Neural cell (in vitro differentiated cells): ENCODE results near the gene RPS23. TPM values are rescaled to one million over a fixed set of nuclear protein-coding genes. Genes with fewer than 3 reads are reported as not detected.
A peak's percentile ranks its signal among the peaks of the same experiment; 100 is the strongest.

Experiments
- H2AFZ ChIP-seq: fragments of 200-600, 300-800 bp; sonication (generic), shearing (Covaris generic); 2 replicates; pipeline ENCODE4 v1.6.0; 2014; ENCODE audit warnings: low read depth, mild to moderate bottlenecking, antibody characterized with exemption, low read length, moderate library complexity
- H3F3A ChIP-seq: fragments of 200-600 bp; shearing (Covaris generic); 2 replicates; pipeline ENCODE4 v1.6.1; 2016; ENCODE audit warnings: mild to moderate bottlenecking, moderate library complexity, mixed read lengths, antibody characterized with exemption, low read length; ENCODE audit not compliant: insufficient read depth, poor library complexity, severe bottlenecking
- H3K27ac ChIP-seq: fragments of 200-600, 300-800 bp; sonication (generic), shearing (Covaris generic); 2 replicates; pipeline ENCODE4 v1.5.1; 2014; ENCODE audit warnings: mild to moderate bottlenecking, low read length, moderate library complexity
- H3K27me3 ChIP-seq: fragments of 300-800, 200-600 bp; sonication (generic), shearing (Covaris generic); 2 replicates; pipeline ENCODE4 v1.6.0; 2014; ENCODE audit warnings: mild to moderate bottlenecking, low read depth, low read length, moderate library complexity; ENCODE audit not compliant: insufficient read depth
- H3K36me3 ChIP-seq: fragments of 300-800, 200-600 bp; sonication (generic), shearing (Covaris generic); 2 replicates; pipeline ENCODE4 v1.5.1; 2014; ENCODE audit warnings: mild to moderate bottlenecking, antibody characterized with exemption, low read length, moderate library complexity; ENCODE audit not compliant: insufficient read depth
- H3K4me2 ChIP-seq: fragments of 300-800, 200-600 bp; sonication (generic), shearing (Covaris generic); 2 replicates; pipeline ENCODE4 v1.6.0; 2014; ENCODE audit warnings: mild to moderate bottlenecking, low read length
- H3K4me3 ChIP-seq: fragments of 300-800, 200-600 bp; sonication (generic), shearing (Covaris generic); 2 replicates; pipeline ENCODE4 v1.5.1; 2014; ENCODE audit warnings: mild to moderate bottlenecking, low read length, moderate library complexity
- H3K79me2 ChIP-seq: fragments of 200-600 bp; shearing (Covaris generic); replicated peaks from 2 replicates; pipeline ENCODE4 v1.6.0; 2014; ENCODE audit warnings: mild to moderate bottlenecking, low read length, moderate library complexity; ENCODE audit not compliant: insufficient read depth
- H3K9ac ChIP-seq: fragments of 300-800, 200-600 bp; sonication (generic), shearing (Covaris generic); 2 replicates; pipeline ENCODE4 v1.6.1; 2016; ENCODE audit warnings: mild to moderate bottlenecking, low read length, mixed read lengths
- H3K9me2 ChIP-seq: fragments of 200-600 bp; shearing (Covaris generic); 2 replicates; pipeline ENCODE4 v1.6.1; 2016; ENCODE audit warnings: mild to moderate bottlenecking, low read length, mixed read lengths; ENCODE audit not compliant: insufficient read depth
- H3K9me3 ChIP-seq: fragments of 200-600, 300-800 bp; sonication (generic), shearing (Covaris generic); 2 replicates; pipeline ENCODE4 v1.6.1; 2016; ENCODE audit warnings: mild to moderate bottlenecking, mixed run types, low read length, moderate library complexity, mixed read lengths
- H4K20me1 ChIP-seq: fragments of 200-600 bp; shearing (Covaris generic); 2 replicates; pipeline ENCODE4 v1.6.1; 2016; ENCODE audit warnings: mild to moderate bottlenecking, mixed run types; ENCODE audit not compliant: insufficient read depth
- CTCF ChIP-seq: fragments of 450-650 bp; IDR thresholded peaks from 2 replicates; pipeline ENCODE4 v1.5.1; 2014; ENCODE audit warnings: antibody characterized with exemption, mild to moderate bottlenecking, moderate library complexity; ENCODE audit not compliant: poor library complexity, severe bottlenecking
- EZH2 ChIP-seq: fragments of 200-600, 300-800 bp; shearing (Covaris generic), sonication (generic); IDR thresholded peaks from 2 replicates; pipeline ENCODE4 v1.6.1; 2014; ENCODE audit warnings: antibody characterized with exemption, low read length, borderline replicate concordance, mild to moderate bottlenecking; ENCODE audit not compliant: insufficient read depth, poor library complexity, severe bottlenecking
- MXI1 ChIP-seq: fragments of 450-650 bp; conservative IDR thresholded peaks from 2 replicates; pipeline ENCODE4 v1.6.1; 2014; ENCODE audit warnings: antibody characterized with exemption, mild to moderate bottlenecking; ENCODE audit not compliant: poor library complexity, severe bottlenecking
- POLR2AphosphoS5 ChIP-seq: IDR thresholded peaks from 2 replicates; pipeline ENCODE4 v1.6.1; 2012
- RAD21 ChIP-seq: fragments of 450-650 bp; conservative IDR thresholded peaks from 2 replicates; pipeline ENCODE4 v1.6.1; 2014; ENCODE audit warnings: antibody characterized with exemption, mild to moderate bottlenecking, moderate library complexity
- REST ChIP-seq: IDR thresholded peaks from 2 replicates; pipeline ENCODE4 v1.6.1; 2012; ENCODE audit warnings: borderline replicate concordance
- SMC3 ChIP-seq: fragments of 450-650 bp; conservative IDR thresholded peaks from 2 replicates; pipeline ENCODE4 v1.6.1; 2014; ENCODE audit warnings: antibody characterized with exemption, mild to moderate bottlenecking, moderate library complexity; ENCODE audit not compliant: poor library complexity
- TAF1 ChIP-seq: IDR thresholded peaks from 2 replicates; pipeline ENCODE4 v1.6.1; 2012; ENCODE audit warnings: low read depth
- polyA plus RNA-seq: library from polyadenylated mRNA; depleted of rRNA; stranded (reverse); fragments of >200 nt; gene quantifications from 2 replicates; pipeline ENCODE4 v1.2.3, GENCODE V29; 2014

Gene RPS23
- polyA plus RNA-seq, 1 donor from 2014 or later: 2,396 TPM

GRCh38 chr5:82244854-82245635 lies 33.1 kb downstream of the RPS23 start:
- Histone ChIP-seq H3K4me3 (no peak overlapping the region), H3K79me2 (no peaks in the 10 kb centered on the region), H3K27me3 (no peaks in the 10 kb centered on the region), H3K9ac (no peak overlapping the region), H3K9me3 (no peaks in the 10 kb centered on the region), H3F3A (no peaks in the 10 kb centered on the region), H3K36me3 (no peaks in the 10 kb centered on the region), H2AFZ (no peak overlapping the region), H4K20me1 (no peaks in the 10 kb centered on the region), H3K27ac (no peak overlapping the region), H3K4me2 (no peak overlapping the region), H3K9me2 (no peaks in the 10 kb centered on the region)
- no peak for TF ChIP-seq POLR2AphosphoS5
- TF ChIP-seq RAD21: peak; percentile 43
- TF ChIP-seq CTCF: peak; percentile 31

DNA sequence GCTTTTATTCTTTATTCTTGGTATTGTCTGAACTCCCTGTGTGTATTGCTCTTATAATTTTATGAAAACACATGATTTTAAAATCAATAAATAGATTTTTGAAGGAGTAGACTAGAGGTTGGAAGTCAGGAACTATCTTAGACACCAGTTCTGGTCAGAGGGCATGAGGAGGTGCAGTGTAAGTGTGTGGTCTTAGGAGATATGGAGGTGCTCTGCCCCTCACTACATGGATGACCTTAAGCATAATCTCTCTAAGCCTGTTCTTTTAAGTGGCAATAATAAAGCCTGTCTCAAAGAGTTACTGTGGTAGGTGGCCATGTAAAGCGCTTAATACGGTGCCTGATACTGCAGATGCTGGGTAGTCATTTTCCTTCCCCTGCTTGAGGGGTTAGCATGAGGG lies 34.0 kb downstream of the RPS23 start:
- no peaks in the 10 kb centered on the region for H4K20me1 ChIP-seq
- H3K4me3 ChIP-seq: no peak overlapping the region
- H3K9ac ChIP-seq: no peak overlapping the region
- no peaks in the 10 kb centered on the region for H3K36me3 ChIP-seq
- no peaks in the 10 kb centered on the region for H3K9me3 ChIP-seq
- no peaks in the 10 kb centered on the region for H3K9me2 ChIP-seq
- H3F3A ChIP-seq: no peaks in the 10 kb centered on the region
- no peaks in the 10 kb centered on the region for H3K27me3 ChIP-seq
- H3K27ac ChIP-seq: no peak overlapping the region
- no peak overlapping the region for H3K4me2 ChIP-seq
- TF ChIP-seq MXI1: no peak
- no peak for TF ChIP-seq TAF1
- H2AFZ ChIP-seq: no peak overlapping the region
- H3K79me2 ChIP-seq: no peaks in the 10 kb centered on the region

GRCh38 chr5:82234885-82235284 lies 43.3 kb downstream of the RPS23 start:
- H3K27ac ChIP-seq: no peak overlapping the region
- no peaks in the 10 kb centered on the region for H3F3A ChIP-seq
- H3K79me2 ChIP-seq: no peaks in the 10 kb centered on the region
- H3K9me2 ChIP-seq: no peaks in the 10 kb centered on the region
- TF ChIP-seq EZH2 (no peak), RAD21 (no peak)
- H3K9ac ChIP-seq: no peak overlapping the region
- H3K27me3 ChIP-seq: no peaks in the 10 kb centered on the region
- H3K4me2 ChIP-seq: no peak overlapping the region
- H3K9me3 ChIP-seq: no peaks in the 10 kb centered on the region
- H3K4me3 ChIP-seq: no peak overlapping the region
- no peaks in the 10 kb centered on the region for H3K36me3 ChIP-seq
- H4K20me1 ChIP-seq: no peaks in the 10 kb centered on the region
- no peak overlapping the region for H2AFZ ChIP-seq

- Histone ChIP-seq H3K27ac (no peak overlapping the region), H3K9ac (no peak overlapping the region), H3K27me3 (no peaks in the 10 kb centered on the region), H3K9me3 (no peaks in the 10 kb centered on the region), H3K79me2 (no peaks in the 10 kb centered on the region), H3K9me2 (no peaks in the 10 kb centered on the region), H3F3A (no peaks in the 10 kb centered on the region), H3K4me3 (peak overlapping the region; percentile 7), H2AFZ (peak overlapping the region; percentile 62), H3K4me2 (no peak overlapping the region), H3K36me3 (no peaks in the 10 kb centered on the region), H4K20me1 (no peaks in the 10 kb centered on the region)
- TF ChIP-seq RAD21: peak; percentile 98
- TF ChIP-seq CTCF: peak; percentile 96
- peak; percentile 97 for TF ChIP-seq SMC3
- no peak for TF ChIP-seq EZH2
- no peak for TF ChIP-seq MXI1
- TF ChIP-seq REST: peak; percentile 57
- peak; percentile 17 for TF ChIP-seq POLR2AphosphoS5
Observed at GRCh38 chr5:82225525-82226172, 52.5 kb downstream of the RPS23 start.
